GM12878 (cell line): ENCODE data around the gene RPS6KC1. TPM values are rescaled to one million over a fixed set of nuclear protein-coding genes. Genes with fewer than 3 reads are reported as not detected.

Source experiments
- ATAC-seq: fragments of 200-7000 bp; cut with Tn5 transposase; 3 replicates; pipeline ENCODE4 v1.9.1; 2020; ENCODE audit warnings: mild to moderate bottlenecking, moderate library complexity
- BruUV-seq: library from RNA; stranded (reverse); fragments of 400-500 nt; replicated peaks from 2 replicates; lab custom pipeline; 2021; lab: Mats Ljungman, UMichigan
- CTCF ChIA-PET: fragments of 300-600 bp; sonication (Branson Sonifier 250); formaldehyde crosslinking; extraction: SDS; loops from one replicate; lab custom pipeline; 2021; ENCODE audit warnings: inconsistent platforms; lab: Yijun Ruan, JAX
- POLR2A ChIA-PET: fragments of 350-600 bp; formaldehyde crosslinking; extraction: SDS; loops from one replicate; lab custom pipeline; 2021; ENCODE audit warnings: inconsistent platforms; lab: Charles Lee
- RAD21 ChIA-PET: fragments of 300-600 bp; sonication (Branson Sonifier 250); formaldehyde crosslinking; loops from one replicate; lab custom pipeline; 2023; ENCODE audit warnings: antibody characterized with exemption; ENCODE audit not compliant: unreplicated experiment; lab: Charles Lee
- SMC1A ChIA-PET: fragments of 300-600 bp; sonication (Branson Sonifier 250); formaldehyde crosslinking; loops from one replicate; lab custom pipeline; 2023; ENCODE audit not compliant: unreplicated experiment, uncharacterized antibody; lab: Charles Lee
- DNase-seq: peaks from one replicate; pipeline ENCODE4 v3.0.0-alpha.2; 2011; ENCODE audit warnings: low read depth, low spot score
- FAIRE-seq: peaks from 3 replicates; lab custom pipeline; 2011; peaks lifted over from hg19 to GRCh38; lab: Jason Lieb, UNC
- H2AFZ ChIP-seq: 2 replicates; pipeline ENCODE4 v1.6.0; 2011; ENCODE audit warnings: low read depth, low read length, control low read depth; ENCODE audit not compliant: control insufficient read depth
- H3K27ac ChIP-seq: 2 replicates; pipeline ENCODE4 v1.5.1; 2011; ENCODE audit warnings: control low read depth; ENCODE audit not compliant: control insufficient read depth, insufficient read depth
- H3K27me3 ChIP-seq, 2 experiments: replicated peaks in 1 of 2; 2 replicates each; pipeline versions ENCODE4 v1.6.0 to v1.6.1; 2011; ENCODE audit warnings: low read length in 1 of 2; ENCODE audit not compliant: control insufficient read depth in 2 of 2, insufficient read depth in 2 of 2
- H3K36me3 ChIP-seq, 2 experiments: 2 replicates each; pipeline ENCODE4 v1.5.1; 2011; ENCODE audit warnings: low read length in 1 of 2; ENCODE audit not compliant: control insufficient read depth in 2 of 2, insufficient read depth in 2 of 2
- H3K4me1 ChIP-seq: 2 replicates; pipeline ENCODE4 v1.6.1; 2011; ENCODE audit warnings: mild to moderate bottlenecking, low read length, moderate library complexity, mixed read lengths; ENCODE audit not compliant: control insufficient read depth, insufficient read depth
- H3K4me2 ChIP-seq: 2 replicates; pipeline ENCODE4 v1.6.0; 2011; ENCODE audit warnings: control low read depth; ENCODE audit not compliant: control insufficient read depth, insufficient read depth
- H3K4me3 ChIP-seq: fragments of 200-600 bp; sonication (generic); 2 replicates; pipeline ENCODE4 v1.5.1; 2016
- H3K79me2 ChIP-seq: 2 replicates; pipeline ENCODE4 v1.6.0; 2011; ENCODE audit warnings: low read length; ENCODE audit not compliant: control insufficient read depth, insufficient read depth
- H3K9ac ChIP-seq: 2 replicates; pipeline ENCODE4 v1.8.0; 2011; ENCODE audit warnings: low read length, control low read depth, mixed read lengths; ENCODE audit not compliant: control insufficient read depth, insufficient read depth
- H3K9me3 ChIP-seq: replicated peaks from 3 replicates; pipeline ENCODE4 v1.5.1; 2011; ENCODE audit warnings: mild to moderate bottlenecking, low read length; ENCODE audit not compliant: control insufficient read depth, insufficient read depth
- H4K20me1 ChIP-seq: 2 replicates; pipeline ENCODE4 v1.6.0; 2011; ENCODE audit not compliant: control insufficient read depth, insufficient read depth
- ATF2 ChIP-seq: IDR thresholded peaks from 2 replicates; pipeline ENCODE4 v1.6.1; 2012; ENCODE audit warnings: low read length, inconsistent platforms
- ATF3 ChIP-seq: IDR thresholded peaks from 2 replicates; pipeline ENCODE4 v1.6.1; 2011; ENCODE audit warnings: low read depth, mild to moderate bottlenecking, low read length, moderate library complexity, borderline replicate concordance; ENCODE audit errors: extremely low read depth
- BACH1 ChIP-seq: fragments of 450-650 bp; IDR thresholded peaks from 2 replicates; pipeline ENCODE4 v1.6.1; 2017; ENCODE audit warnings: mild to moderate bottlenecking, borderline replicate concordance
- CHD4 ChIP-seq: fragments of 200-600 bp; sonication (generic); IDR thresholded peaks from 2 replicates; pipeline ENCODE4 v1.6.1; 2016; ENCODE audit warnings: mild to moderate bottlenecking
- CTCF ChIP-seq, 3 experiments: IDR thresholded peaks in 2 of 3; conservative IDR thresholded peaks in 1 of 3; 2 replicates each; pipeline ENCODE4 v1.5.1; 2011; ENCODE audit warnings: low read depth in 3 of 3, low read length in 3 of 3, mild to moderate bottlenecking in 3 of 3, control low read depth in 2 of 3, moderate library complexity in 2 of 3, inconsistent platforms in 1 of 3, mixed read lengths in 1 of 3; ENCODE audit not compliant: control insufficient read depth in 2 of 3, insufficient read depth in 1 of 3; ENCODE audit errors: extremely low read depth in 1 of 3
- E2F4 ChIP-seq: IDR thresholded peaks from 2 replicates; pipeline ENCODE4 v1.6.1; 2012; ENCODE audit warnings: low read depth, low read length, improper control_type of control experiment
- EED ChIP-seq: sonication (generic); IDR thresholded peaks from 2 replicates; pipeline ENCODE4 v1.6.1; 2016; ENCODE audit warnings: antibody characterized with exemption, low read depth
- KAT2A ChIP-seq: conservative IDR thresholded peaks from 2 replicates; pipeline ENCODE4 v1.6.1; 2011; ENCODE audit warnings: low read depth, low read length; ENCODE audit not compliant: control insufficient read depth
- NFIC ChIP-seq: IDR thresholded peaks from 2 replicates; pipeline ENCODE4 v1.6.1; 2012; ENCODE audit warnings: low read depth, mild to moderate bottlenecking, inconsistent platforms, low read length, moderate library complexity
- PML ChIP-seq: IDR thresholded peaks from 2 replicates; pipeline ENCODE4 v1.6.1; 2012; ENCODE audit warnings: low read length, inconsistent platforms
- RAD51 ChIP-seq: fragments of 450-650 bp; IDR thresholded peaks from 2 replicates; pipeline ENCODE4 v1.6.1; 2016; ENCODE audit warnings: moderate library complexity, mild to moderate bottlenecking, inconsistent platforms
- RFX5 ChIP-seq: IDR thresholded peaks from 2 replicates; pipeline ENCODE4 v1.6.1; 2011; ENCODE audit warnings: low read depth, low read length, improper control_type of control experiment
- SIN3A ChIP-seq: IDR thresholded peaks from 2 replicates; pipeline ENCODE4 v1.6.1; 2012; ENCODE audit warnings: low read depth, low read length, improper control_type of control experiment
- SREBF1 ChIP-seq: IDR thresholded peaks from 2 replicates; pipeline ENCODE4 v1.6.1; 2012; ENCODE audit warnings: mild to moderate bottlenecking, low read length
- SREBF2 ChIP-seq: IDR thresholded peaks from 2 replicates; pipeline ENCODE4 v1.6.1; 2012; ENCODE audit warnings: mild to moderate bottlenecking, low read length
- SRF ChIP-seq, 2 experiments: IDR thresholded peaks; 2 replicates each; pipeline ENCODE4 v1.6.1; 2011; ENCODE audit warnings: low read depth in 2 of 2, low read length in 2 of 2, mild to moderate bottlenecking in 1 of 2, moderate library complexity in 1 of 2
- SUZ12 ChIP-seq: fragments of 200-600 bp; sonication (generic); IDR thresholded peaks from one replicate; pipeline ENCODE4 v1.6.1; 2018; ENCODE audit warnings: antibody characterized with exemption, mild to moderate bottlenecking; ENCODE audit not compliant: unreplicated experiment
- WGBS: methylation state at CpG from one replicate; pipeline ENCODE4 v1.1.6; 2016; ENCODE audit warnings: low lambda C conversion rate; ENCODE audit not compliant: insufficient replicate concordance, insufficient coverage; ENCODE audit errors: missing lambda C conversion rate; 5-methylcytosine and 5-hydroxymethylcytosine counted together
- in situ Hi-C: fragments of 300-500 bp; cut with MboI; formaldehyde crosslinking; loops from 9 replicates; pipeline ENCODE4 v1.14.3; 2018; ENCODE audit warnings: mixed read lengths
- intact Hi-C: fragments of 100-400 bp; cut with micrococcal nuclease; formaldehyde crosslinking; loops from one replicate; pipeline ENCODE4 v1.14.2; 2022; ENCODE audit not compliant: unreplicated experiment
- polyA plus RNA-seq, 11 experiments: library from polyadenylated mRNA; depleted of rRNA in 4 of 11; unstranded in 6 of 11; stranded (reverse) in 5 of 11; fragments of >200 nt; fragmentation: Nextera tagmentation in 4 of 11; fragmentation: Illumina TruSeq in 1 of 11; extraction: Ambion mirVana in 4 of 11; extraction: Trizol in 1 of 11; gene quantifications; 1 replicate in 1 of 11; 2 replicates in 10 of 11; pipeline versions ENCODE4 v1.2.1 to v1.2.3, GENCODE V29; 2011 to 2016; ENCODE audit warnings: inconsistent platforms in 2 of 11, missing spikeins in 2 of 11, low read depth in 1 of 11
- total RNA-seq, 4 experiments: library from RNA; depleted of rRNA in 3 of 4; stranded (reverse); fragments of >200 nt in 3 of 4; fragmentation: Illumina TruSeq in 1 of 4; extraction: Trizol in 1 of 4; gene quantifications; 2 replicates each; pipeline versions ENCODE4 v1.2.1 to v1.2.3, GENCODE V29; 2013 to 2021

Gene RPS6KC1
- total and polyA plus RNA-seq, 10 of the 15 experiments (the other 5 are each of a cell fraction or from before 2014, with no cell fraction given) = 2.9 to 17.3 (median 12.2) TPM

- no peak for TF ChIP-seq CTCF (IDR thresholded peaks at IDR 0.05 in 2 of 3, conservative IDR thresholded peaks at IDR 0.05 in 1 of 3; ENCODE audit: control insufficient read depth in 2 of 3, extremely low read depth in 1 of 3, insufficient read depth in 1 of 3, low read depth in 3 of 3, low read length in 3 of 3)
- no peak for TF ChIP-seq SRF (IDR thresholded peaks at IDR 0.05; ENCODE audit: low read depth in 2 of 2, low read length in 2 of 2)
- no peak for TF ChIP-seq NFIC
- no peak for TF ChIP-seq SUZ12
- no peak for TF ChIP-seq ATF3
- no peak for TF ChIP-seq CHD4
These were observed 245.5 kb downstream of the RPS6KC1 start (continued) for GRCh38 chr1:213296558-213296957.

- ATAC-seq = no peak
- POLR2A ChIA-PET = no interaction called here
- no peak for DNase-seq
- 47% methylated on average over 5 of the region's 5 CpGs for WGBS
- H3K4me1 ChIP-seq = no peaks in the 10 kb centered on the region
- H4K20me1 ChIP-seq = no peaks in the 10 kb centered on the region
- no TSS peak for BruUV-seq
- no peak overlapping the region for H2AFZ ChIP-seq
- no peak overlapping the region for H3K4me3 ChIP-seq
- H3K36me3 ChIP-seq = no peaks in the 10 kb centered on the region
- in situ Hi-C loops = no loop called here
- H3K9ac ChIP-seq = no peak overlapping the region
- SMC1A ChIA-PET = no interaction called here
- CTCF ChIA-PET = interaction anchor here (0.7 kb wide), 2 partner anchors 9 to 137 kb away, joined by 3 read pairs; no protein-coding TSS in a partner anchor
- no peak overlapping the region for H3K4me2 ChIP-seq
- no peak for FAIRE-seq
- intact Hi-C loops = no loop called here
- no peaks in the 10 kb centered on the region for H3K79me2 ChIP-seq
- RAD21 ChIA-PET = no interaction called here
- H3K27ac ChIP-seq = no peak overlapping the region
- H3K9me3 ChIP-seq = no peaks in the 10 kb centered on the region; the same call in 2 of the 3 replicates
- no peaks in the 10 kb centered on the region for H3K27me3 ChIP-seq
- no peak for TF ChIP-seq SREBF2
- TF ChIP-seq ATF2 = no peak
- no peak for TF ChIP-seq SREBF1
- no peak for TF ChIP-seq BACH1
- no peak for TF ChIP-seq SIN3A
- TF ChIP-seq RFX5 = no peak
- TF ChIP-seq PML = no peak
- no peak for TF ChIP-seq RAD51
- no peak for TF ChIP-seq EED
- no peak for TF ChIP-seq E2F4
- TF ChIP-seq KAT2A = no peak
- TF ChIP-seq CTCF (IDR thresholded peaks at IDR 0.05 in 2 of 3, conservative IDR thresholded peaks at IDR 0.05 in 1 of 3; ENCODE audit: control insufficient read depth in 2 of 3, extremely low read depth in 1 of 3, insufficient read depth in 1 of 3, low read depth in 3 of 3, low read length in 3 of 3) = no peak
These were observed 246.0 kb downstream of the RPS6KC1 start for GRCh38 chr1:213297021-213297420.
